HCT116 (cell line): ENCODE results near the gene COA3. TPM values are rescaled to one million over a fixed set of nuclear protein-coding genes. Genes with fewer than 3 reads are reported as not detected.
A peak's percentile ranks its signal among the peaks of the same experiment; 100 is the strongest.

Source experiments
- ATAC-seq: fragments of 200-7000 bp; cut with Tn5 transposase; 2 replicates; pipeline ENCODE4 v1.9.1; 2020; ENCODE audit warnings: mild to moderate bottlenecking, moderate library complexity
- BruUV-seq: library from RNA; stranded (reverse); fragments of 400-500 nt; replicated peaks from 2 replicates; lab custom pipeline; 2021; lab: Mats Ljungman, UMichigan
- CTCF ChIA-PET: fragments of 300-600 bp; sonication (Branson Sonifier 250); formaldehyde crosslinking; loops from one replicate; lab custom pipeline; 2021; ENCODE audit warnings: antibody characterized with exemption; lab: Charles Lee
- POLR2A ChIA-PET: fragments of 300-600, 350-600 bp; sonication (Branson Sonifier 250); formaldehyde crosslinking; loops from one replicate; lab custom pipeline; 2021; ENCODE audit warnings: antibody characterized with exemption; lab: Charles Lee
- RAD21 ChIA-PET, 2 experiments: fragments of 300-600 bp; sonication (Branson Sonifier 250); formaldehyde crosslinking; loops; one replicate each; lab custom pipeline; 2023; ENCODE audit warnings: low total read pairs in 2 of 2; ENCODE audit not compliant: uncharacterized antibody in 2 of 2, unreplicated experiment in 2 of 2, low non-redundant PET in 1 of 2; lab: Charles Lee
- DNase-seq: peaks from one replicate; pipeline ENCODE4 v3.0.0-alpha.2; 2010; ENCODE audit warnings: low read depth, low spot score
- H2AFZ ChIP-seq: fragments of 200-600 bp; shearing (Covaris generic), sonication (generic); 2 replicates; pipeline ENCODE4 v1.6.1; 2017; ENCODE audit warnings: low read depth, mixed run types, mixed read lengths, antibody characterized with exemption, low read length; ENCODE audit not compliant: poor library complexity, severe bottlenecking
- H3K27ac ChIP-seq: 2 replicates; pipeline ENCODE4 v1.5.1; 2012; ENCODE audit warnings: low read depth, low read length
- H3K27me3 ChIP-seq: fragments of 200-600 bp; sonication (generic); 2 replicates; pipeline ENCODE4 v1.6.1; 2016; ENCODE audit warnings: mixed run types, low read length, mixed read lengths; ENCODE audit not compliant: insufficient read depth
- H3K36me3 ChIP-seq, 2 experiments: fragments of 200-500 bp in 1 of 2; fragments of 200-600 bp in 1 of 2; sonication (Bioruptor generic) in 1 of 2; sonication (generic) in 1 of 2; 2 replicates each; pipeline versions ENCODE4 v1.5.1 to v1.6.1; 2014 to 2016; ENCODE audit warnings: low read length in 2 of 2, inconsistent platforms in 1 of 2, mixed read lengths in 1 of 2, mixed run types in 1 of 2; ENCODE audit not compliant: insufficient read depth in 2 of 2, control insufficient read depth in 1 of 2
- H3K4me1 ChIP-seq, 2 experiments: fragments of 200-600 bp in 1 of 2; sonication (generic) in 1 of 2; 2 replicates each; pipeline versions ENCODE4 v1.5.1 to v1.6.1; 2012 to 2017; ENCODE audit warnings: low read length in 2 of 2, inconsistent platforms in 1 of 2, mild to moderate bottlenecking in 1 of 2, mixed read lengths in 1 of 2, mixed run types in 1 of 2, moderate library complexity in 1 of 2; ENCODE audit not compliant: insufficient read depth in 2 of 2, control insufficient read depth in 1 of 2
- H3K4me2 ChIP-seq: fragments of 200-600 bp; sonication (generic); 2 replicates; pipeline ENCODE4 v1.6.1; 2017; ENCODE audit warnings: mixed run types, low read length, mixed read lengths
- H3K4me3 ChIP-seq, 2 experiments: fragments of 200-600 bp in 1 of 2; sonication (generic) in 1 of 2; replicated peaks in 1 of 2; 2 replicates each; pipeline ENCODE4 v1.5.1; 2011 to 2016; ENCODE audit warnings: low read length in 2 of 2, control low read depth in 1 of 2, low read depth in 1 of 2, mild to moderate bottlenecking in 1 of 2, mixed read lengths in 1 of 2, mixed run types in 1 of 2
- H3K79me2 ChIP-seq: fragments of 200-600 bp; sonication (generic); 2 replicates; pipeline ENCODE4 v1.6.1; 2017; ENCODE audit warnings: mild to moderate bottlenecking, mixed run types, low read length, moderate library complexity, mixed read lengths; ENCODE audit not compliant: insufficient read depth
- H3K9ac ChIP-seq: fragments of 200-600 bp; sonication (generic); 2 replicates; pipeline ENCODE4 v1.6.1; 2016; ENCODE audit warnings: low read length, mixed read lengths
- H3K9me2 ChIP-seq: fragments of 200-600 bp; sonication (generic), shearing (Covaris generic); 2 replicates; pipeline ENCODE4 v1.6.1; 2017; ENCODE audit warnings: mixed run types, mild to moderate bottlenecking, moderate library complexity; ENCODE audit not compliant: insufficient read depth
- H3K9me3 ChIP-seq, 2 experiments: fragments of 200-500 bp in 1 of 2; fragments of 200-600 bp in 1 of 2; sonication (Bioruptor generic) in 1 of 2; sonication (generic) in 1 of 2; 2 replicates each; pipeline ENCODE4 v1.6.1; 2014 to 2017; ENCODE audit warnings: low read length in 2 of 2, mixed read lengths in 2 of 2, inconsistent platforms in 1 of 2, low read depth in 1 of 2, mild to moderate bottlenecking in 1 of 2, mixed run types in 1 of 2, moderate library complexity in 1 of 2; ENCODE audit not compliant: control insufficient read depth in 1 of 2, insufficient read depth in 1 of 2
- H4K20me1 ChIP-seq: fragments of 200-600 bp; sonication (generic), shearing (Covaris generic); 2 replicates; pipeline ENCODE4 v1.6.1; 2017; ENCODE audit warnings: mixed run types, mild to moderate bottlenecking, moderate library complexity; ENCODE audit not compliant: insufficient read depth
- EZH2phosphoT487 ChIP-seq: fragments of 200-600 bp; IDR thresholded peaks from 2 replicates; pipeline ENCODE4 v1.6.1; 2018; ENCODE audit warnings: antibody characterized with exemption, borderline replicate concordance
- ZBTB33 ChIP-seq: IDR thresholded peaks from 2 replicates; pipeline ENCODE4 v1.6.1; 2011; ENCODE audit warnings: mild to moderate bottlenecking, low read length, moderate library complexity; ENCODE audit not compliant: insufficient replicate concordance; ENCODE audit errors: extremely low read depth
- intact Hi-C: fragments of 100-400 bp; cut with micrococcal nuclease; formaldehyde crosslinking; loops from 2 replicates; pipeline ENCODE4 v1.10.0; 2022
- total RNA-seq: library from RNA; stranded (reverse); gene quantifications from one replicate; pipeline ENCODE4 v1.2.1, GENCODE V29; 2021; ENCODE audit not compliant: unreplicated experiment

The COA3 gene
- total RNA-seq, 1 experiment from 2014 or later = 37.1 TPM

GRCh38 chr17:42841975-42842685 is 43.6 kb upstream of the COA3 start:
- no peaks in the 10 kb centered on the region for H3K27me3 ChIP-seq
- TSS peak; percentile 11 for BruUV-seq
- intact Hi-C loops = loop anchor here (2.0 kb wide), 1 partner anchor 87 kb away; no protein-coding TSS in a partner anchor

More at GRCh38 chr17:42841975-42842685, 43.6 kb upstream of the COA3 start:
- ChIA-PET RAD21 (interaction anchor here in 1 of 2 experiments (1.4 kb wide), 1 partner anchor 96 kb away, joined by 5 read pairs; no protein-coding TSS in a partner anchor), POLR2A (interaction anchor here (1.7 kb wide), 1 partner anchor 156 kb away, joined by 6 read pairs; the partner anchor contains the start of gene RPL27), CTCF (interaction anchor here (1.5 to 2.6 kb wide), 2 partner anchors 9 to 264 kb away, joined by 3 to 9 read pairs; partner anchors contain the start of genes PSMC3IP and PSME3)
- DNase-seq = no peak
- TF ChIP-seq EZH2phosphoT487 (no peak), ZBTB33 (no peak)
- Histone ChIP-seq H3K27ac (no peak overlapping the region), H3K79me2 (peaks cover 26% of the 10 kb centered on the region), H3K9me2 (no peaks in the 10 kb centered on the region), H3K9ac (no peak overlapping the region), H4K20me1 (peaks cover 3% of the 10 kb centered on the region; the same call in 1 of the 2 replicates), H3K4me1 (no peaks in the 10 kb centered on the region), H2AFZ (no peak overlapping the region), H3K4me2 (no peak overlapping the region), H3K4me3 (no peak overlapping the region), H3K9me3 (no peaks in the 10 kb centered on the region), H3K36me3 (peaks cover 60 to 77% of the 10 kb centered on the region in 2 experiments)
- ATAC-seq = no peak
